HFF-Myc (cell line): Measurements from ENCODE around the gene MRGPRX3.

Source experiments
- DNase-seq: peaks from one replicate; pipeline ENCODE4 v3.0.0-alpha.2; 2011; ENCODE audit warnings: low read depth; ENCODE audit errors: extremely low read depth
- H3K4me3 ChIP-seq: replicated peaks from 2 replicates; pipeline ENCODE4 v1.5.1; 2011; ENCODE audit warnings: low read depth, mild to moderate bottlenecking, control low read depth, low read length
- TF ChIP-seq, protein P1 (sequence below): IDR thresholded peaks from 2 replicates; pipeline ENCODE4 v1.5.1; 2012; ENCODE audit warnings: mild to moderate bottlenecking, low read depth, low read length, control low read depth; ENCODE audit errors: missing control alignments

Gene MRGPRX3

DNA sequence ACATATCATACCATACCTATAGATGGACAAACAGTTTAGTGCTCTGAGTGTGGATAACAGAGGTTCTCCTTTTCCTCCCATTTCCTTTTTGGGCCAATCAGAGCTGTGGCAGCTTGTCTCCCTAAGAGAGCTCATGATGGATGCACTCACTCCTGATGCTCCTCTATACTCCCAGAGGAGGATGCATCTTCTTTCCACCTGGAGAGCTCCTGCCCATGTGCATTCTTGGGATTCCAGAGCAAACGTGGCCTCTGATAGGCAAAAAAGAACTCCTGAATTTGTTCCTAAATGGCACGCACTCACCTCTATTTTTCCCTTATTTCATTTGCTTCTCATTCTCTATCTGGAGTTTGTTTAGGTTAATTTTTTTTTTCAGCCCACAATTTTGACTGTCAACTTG, 2.9 kb downstream of the MRGPRX3 start:
- TF ChIP-seq, protein P1, sequence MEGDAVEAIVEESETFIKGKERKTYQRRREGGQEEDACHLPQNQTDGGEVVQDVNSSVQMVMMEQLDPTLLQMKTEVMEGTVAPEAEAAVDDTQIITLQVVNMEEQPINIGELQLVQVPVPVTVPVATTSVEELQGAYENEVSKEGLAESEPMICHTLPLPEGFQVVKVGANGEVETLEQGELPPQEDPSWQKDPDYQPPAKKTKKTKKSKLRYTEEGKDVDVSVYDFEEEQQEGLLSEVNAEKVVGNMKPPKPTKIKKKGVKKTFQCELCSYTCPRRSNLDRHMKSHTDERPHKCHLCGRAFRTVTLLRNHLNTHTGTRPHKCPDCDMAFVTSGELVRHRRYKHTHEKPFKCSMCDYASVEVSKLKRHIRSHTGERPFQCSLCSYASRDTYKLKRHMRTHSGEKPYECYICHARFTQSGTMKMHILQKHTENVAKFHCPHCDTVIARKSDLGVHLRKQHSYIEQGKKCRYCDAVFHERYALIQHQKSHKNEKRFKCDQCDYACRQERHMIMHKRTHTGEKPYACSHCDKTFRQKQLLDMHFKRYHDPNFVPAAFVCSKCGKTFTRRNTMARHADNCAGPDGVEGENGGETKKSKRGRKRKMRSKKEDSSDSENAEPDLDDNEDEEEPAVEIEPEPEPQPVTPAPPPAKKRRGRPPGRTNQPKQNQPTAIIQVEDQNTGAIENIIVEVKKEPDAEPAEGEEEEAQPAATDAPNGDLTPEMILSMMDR, result no peak
- no peak overlapping the region for H3K4me3 ChIP-seq
- no peak for DNase-seq

DNA sequence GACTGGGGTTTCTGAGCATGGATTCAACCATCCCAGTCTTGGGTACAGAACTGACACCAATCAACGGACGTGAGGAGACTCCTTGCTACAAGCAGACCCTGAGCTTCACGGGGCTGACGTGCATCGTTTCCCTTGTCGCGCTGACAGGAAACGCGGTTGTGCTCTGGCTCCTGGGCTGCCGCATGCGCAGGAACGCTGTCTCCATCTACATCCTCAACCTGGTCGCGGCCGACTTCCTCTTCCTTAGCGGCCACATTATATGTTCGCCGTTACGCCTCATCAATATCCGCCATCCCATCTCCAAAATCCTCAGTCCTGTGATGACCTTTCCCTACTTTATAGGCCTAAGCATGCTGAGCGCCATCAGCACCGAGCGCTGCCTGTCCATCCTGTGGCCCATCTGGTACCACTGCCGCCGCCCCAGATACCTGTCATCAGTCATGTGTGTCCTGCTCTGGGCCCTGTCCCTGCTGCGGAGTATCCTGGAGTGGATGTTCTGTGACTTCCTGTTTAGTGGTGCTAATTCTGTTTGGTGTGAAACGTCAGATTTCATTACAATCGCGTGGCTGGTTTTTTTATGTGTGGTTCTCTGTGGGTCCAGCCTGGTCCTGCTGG, 4.9 kb downstream of the MRGPRX3 start:
- H3K4me3 ChIP-seq, result no peak overlapping the region
- no peak for DNase-seq
- TF ChIP-seq, protein P1, result no peak

DNA sequence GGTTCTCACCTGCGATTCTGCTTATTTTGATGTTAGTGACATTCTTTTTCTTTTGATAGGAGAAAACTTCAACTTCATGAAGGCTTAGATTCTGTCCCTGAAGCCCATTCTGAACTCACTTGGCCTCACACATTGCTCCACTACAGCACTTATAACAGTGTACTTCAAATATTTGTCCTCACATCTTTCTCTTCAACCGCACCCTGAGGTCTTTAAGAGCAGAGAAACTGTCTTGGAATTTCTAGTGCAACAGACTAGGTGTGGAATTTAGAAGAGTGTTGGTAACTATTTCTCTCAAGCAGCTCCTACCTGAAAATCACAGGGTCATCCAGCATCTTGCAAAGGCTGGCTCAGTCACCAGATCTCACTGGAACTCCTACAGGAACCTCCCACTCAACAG, 7.8 kb downstream of the MRGPRX3 start:
- H3K4me3 ChIP-seq, result no peak overlapping the region
- no peak for DNase-seq
- TF ChIP-seq, protein P1, result no peak

DNA sequence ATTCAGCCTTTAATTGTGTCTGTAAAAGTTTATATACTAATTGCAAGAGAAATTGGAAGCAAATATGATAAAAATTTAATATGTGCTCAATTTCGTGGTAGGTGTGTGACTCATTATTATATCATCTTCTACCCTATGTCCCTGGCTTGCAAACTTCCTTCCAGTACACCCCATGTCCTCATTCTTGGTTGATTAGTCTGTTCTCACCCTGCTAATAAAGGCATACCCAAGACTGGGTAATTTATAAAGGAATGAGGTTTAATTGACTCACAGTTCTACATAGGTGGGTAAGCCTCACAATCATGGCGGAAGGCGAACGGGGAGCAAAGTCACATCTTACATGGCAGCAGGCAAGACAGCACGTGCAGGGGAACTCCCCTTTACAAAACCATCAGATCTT, 11.9 kb downstream of the MRGPRX3 start:
- no peak for DNase-seq
- no peak overlapping the region for H3K4me3 ChIP-seq
- TF ChIP-seq, protein P1, result no peak

DNA sequence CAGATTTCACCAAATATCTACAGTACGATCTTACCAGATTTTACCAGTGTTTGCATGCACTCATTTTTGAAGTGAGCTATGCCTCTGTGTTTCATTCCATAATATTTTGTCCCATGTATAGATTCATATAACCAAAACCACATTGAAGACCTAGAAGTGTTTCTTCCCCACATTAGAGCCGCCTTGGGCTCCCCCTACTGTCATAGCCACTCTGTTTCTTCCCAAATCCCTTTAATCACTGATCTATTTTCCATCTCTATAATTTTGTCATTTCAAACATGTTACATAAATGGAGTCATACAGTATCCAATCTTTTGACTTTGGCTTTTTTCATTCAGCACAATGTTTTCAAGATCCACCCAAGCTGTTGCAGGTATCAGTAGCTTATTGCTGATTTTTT, 12.7 kb downstream of the MRGPRX3 start:
- TF ChIP-seq, protein P1, result peak; percentile 12
- DNase-seq, result no peak
- no peak overlapping the region for H3K4me3 ChIP-seq

DNA sequence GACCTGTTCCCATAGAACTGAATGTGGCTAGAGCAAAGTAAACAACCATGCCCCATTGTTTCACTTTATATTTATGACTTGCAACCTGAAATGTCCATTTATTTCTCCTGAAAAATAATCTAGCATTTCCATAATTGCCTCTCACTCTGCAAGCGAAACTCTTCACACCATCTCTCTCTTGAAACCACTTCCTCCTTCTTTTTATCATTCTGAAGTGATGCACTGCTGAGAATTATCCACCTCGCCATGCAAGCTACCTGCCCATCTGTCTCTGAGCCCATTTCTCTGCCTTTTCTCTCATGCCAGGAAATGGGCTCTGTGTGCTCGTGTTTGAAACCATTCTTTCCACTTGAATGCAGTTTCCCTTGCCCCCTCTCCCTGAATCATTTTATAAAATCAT, 13.5 kb downstream of the MRGPRX3 start:
- H3K4me3 ChIP-seq, result no peak overlapping the region
- DNase-seq, result no peak
- TF ChIP-seq, protein P1, result no peak

DNA sequence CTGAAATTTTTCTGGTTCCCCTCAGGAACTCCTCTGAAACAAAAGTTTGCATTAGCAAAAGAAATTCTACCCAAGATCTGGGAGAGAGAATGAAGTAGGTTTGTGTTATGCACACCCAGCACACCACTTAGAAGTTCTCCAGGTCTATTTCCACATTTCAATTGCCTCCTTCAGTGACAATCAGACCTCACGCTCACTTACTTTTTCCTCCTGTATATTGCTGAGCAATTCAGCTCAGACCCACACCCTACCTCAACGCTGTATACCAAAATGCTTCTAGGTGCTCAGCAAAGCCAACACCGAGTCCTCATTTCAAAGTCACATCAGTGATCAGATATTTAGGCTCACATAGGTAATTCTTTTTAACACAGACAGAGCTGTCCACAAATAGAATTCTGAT, 19.2 kb downstream of the MRGPRX3 start:
- TF ChIP-seq, protein P1, result no peak
- no peak for DNase-seq
- H3K4me3 ChIP-seq, result no peak overlapping the region
